LNCaP clone FGC (cell line): ENCODE measurements around the gene APLF.

Experiments used
- DNase-seq: peaks from one replicate; pipeline ENCODE4 v3.0.0-alpha.2; 2011; ENCODE audit warnings: low read depth
- H3K4me3 ChIP-seq: 2 replicates; pipeline ENCODE4 v1.5.1; 2011; ENCODE audit warnings: mild to moderate bottlenecking, low read depth, low read length, control low read depth
- TF ChIP-seq, protein P1 (sequence below): IDR thresholded peaks from 2 replicates; pipeline ENCODE4 v1.5.1; 2012; ENCODE audit warnings: mild to moderate bottlenecking; ENCODE audit not compliant: control insufficient read depth, insufficient read depth; ENCODE audit errors: extremely low read depth

The APLF gene

DNA sequence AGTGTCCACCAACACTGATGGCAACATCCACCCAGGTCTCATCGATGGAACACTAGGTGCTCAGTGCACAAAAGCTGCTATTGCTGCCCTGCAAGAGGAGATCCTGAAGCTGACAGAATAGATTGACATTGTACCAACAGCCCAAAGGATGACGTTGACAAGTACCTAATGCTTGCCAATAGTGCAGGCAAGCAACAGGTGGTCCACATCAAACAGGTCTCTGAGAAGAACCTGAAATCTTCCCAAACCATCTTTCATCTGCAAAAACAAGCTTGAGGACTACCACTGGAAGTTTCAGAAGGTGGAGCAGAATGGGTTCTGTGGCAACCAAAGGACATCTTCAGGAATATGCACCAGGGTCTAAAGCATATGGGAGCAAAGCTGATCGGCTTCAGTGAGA is 160.2 kb downstream of the APLF start:
- TF ChIP-seq, protein P1, sequence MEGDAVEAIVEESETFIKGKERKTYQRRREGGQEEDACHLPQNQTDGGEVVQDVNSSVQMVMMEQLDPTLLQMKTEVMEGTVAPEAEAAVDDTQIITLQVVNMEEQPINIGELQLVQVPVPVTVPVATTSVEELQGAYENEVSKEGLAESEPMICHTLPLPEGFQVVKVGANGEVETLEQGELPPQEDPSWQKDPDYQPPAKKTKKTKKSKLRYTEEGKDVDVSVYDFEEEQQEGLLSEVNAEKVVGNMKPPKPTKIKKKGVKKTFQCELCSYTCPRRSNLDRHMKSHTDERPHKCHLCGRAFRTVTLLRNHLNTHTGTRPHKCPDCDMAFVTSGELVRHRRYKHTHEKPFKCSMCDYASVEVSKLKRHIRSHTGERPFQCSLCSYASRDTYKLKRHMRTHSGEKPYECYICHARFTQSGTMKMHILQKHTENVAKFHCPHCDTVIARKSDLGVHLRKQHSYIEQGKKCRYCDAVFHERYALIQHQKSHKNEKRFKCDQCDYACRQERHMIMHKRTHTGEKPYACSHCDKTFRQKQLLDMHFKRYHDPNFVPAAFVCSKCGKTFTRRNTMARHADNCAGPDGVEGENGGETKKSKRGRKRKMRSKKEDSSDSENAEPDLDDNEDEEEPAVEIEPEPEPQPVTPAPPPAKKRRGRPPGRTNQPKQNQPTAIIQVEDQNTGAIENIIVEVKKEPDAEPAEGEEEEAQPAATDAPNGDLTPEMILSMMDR: no peak
- DNase-seq: no peak
- no peak overlapping the region for H3K4me3 ChIP-seq
